ENCODE results near the gene ABTB1. TPM values are rescaled to one million over a fixed set of nuclear protein-coding genes. Genes with fewer than 3 reads are reported as not detected.

The ABTB1 gene
- total RNA-seq, 6 donors from 2014 or later, result 28.0 to 262 (median 65.8) TPM

DNA sequence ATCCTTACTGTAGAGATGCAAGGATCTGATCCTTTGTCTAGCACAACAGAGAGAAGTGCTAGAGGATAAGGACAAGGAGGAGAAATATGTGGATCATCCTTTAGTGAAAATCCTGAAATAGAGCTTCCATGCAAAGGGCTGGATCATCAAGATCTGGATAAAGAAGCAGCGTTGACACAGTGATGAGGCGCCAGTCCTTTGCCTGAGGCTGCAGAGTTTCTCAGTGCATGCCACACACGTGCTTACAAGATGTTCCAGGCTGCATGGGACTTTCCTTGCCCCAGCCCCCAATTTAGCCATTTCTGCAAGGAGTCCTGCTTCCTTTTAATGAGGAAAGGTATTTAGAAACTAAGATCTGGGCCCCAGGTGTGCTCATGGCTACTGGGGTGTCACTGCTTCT is 7.2 kb upstream of the ABTB1 start:
- ATAC-seq (ENCODE audit: low FRiP score in 2 of 2) (no peak), DNase-seq (no peak)
- WGBS, 2 donors, result 89% methylated on average over 3 of the region's 3 CpGs
- Histone ChIP-seq H3K4me3 (no peak overlapping the region), H3K4me1 (no peaks in the 10 kb centered on the region), H3K9me3 (no peaks in the 10 kb centered on the region), H3K36me3 (no peaks in the 10 kb centered on the region), H3K27ac (no peak overlapping the region), H3K27me3 (no peaks in the 10 kb centered on the region)
- TF ChIP-seq POLR2A (IDR thresholded peaks at IDR 0.05) (no peak), EP300 (IDR thresholded peaks at IDR 0.05) (no peak), POLR2AphosphoS5 (IDR thresholded peaks at IDR 0.05) (no peak)
- TF ChIP-seq, protein P1, sequence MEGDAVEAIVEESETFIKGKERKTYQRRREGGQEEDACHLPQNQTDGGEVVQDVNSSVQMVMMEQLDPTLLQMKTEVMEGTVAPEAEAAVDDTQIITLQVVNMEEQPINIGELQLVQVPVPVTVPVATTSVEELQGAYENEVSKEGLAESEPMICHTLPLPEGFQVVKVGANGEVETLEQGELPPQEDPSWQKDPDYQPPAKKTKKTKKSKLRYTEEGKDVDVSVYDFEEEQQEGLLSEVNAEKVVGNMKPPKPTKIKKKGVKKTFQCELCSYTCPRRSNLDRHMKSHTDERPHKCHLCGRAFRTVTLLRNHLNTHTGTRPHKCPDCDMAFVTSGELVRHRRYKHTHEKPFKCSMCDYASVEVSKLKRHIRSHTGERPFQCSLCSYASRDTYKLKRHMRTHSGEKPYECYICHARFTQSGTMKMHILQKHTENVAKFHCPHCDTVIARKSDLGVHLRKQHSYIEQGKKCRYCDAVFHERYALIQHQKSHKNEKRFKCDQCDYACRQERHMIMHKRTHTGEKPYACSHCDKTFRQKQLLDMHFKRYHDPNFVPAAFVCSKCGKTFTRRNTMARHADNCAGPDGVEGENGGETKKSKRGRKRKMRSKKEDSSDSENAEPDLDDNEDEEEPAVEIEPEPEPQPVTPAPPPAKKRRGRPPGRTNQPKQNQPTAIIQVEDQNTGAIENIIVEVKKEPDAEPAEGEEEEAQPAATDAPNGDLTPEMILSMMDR (IDR thresholded peaks at IDR 0.05), result no peak

DNA sequence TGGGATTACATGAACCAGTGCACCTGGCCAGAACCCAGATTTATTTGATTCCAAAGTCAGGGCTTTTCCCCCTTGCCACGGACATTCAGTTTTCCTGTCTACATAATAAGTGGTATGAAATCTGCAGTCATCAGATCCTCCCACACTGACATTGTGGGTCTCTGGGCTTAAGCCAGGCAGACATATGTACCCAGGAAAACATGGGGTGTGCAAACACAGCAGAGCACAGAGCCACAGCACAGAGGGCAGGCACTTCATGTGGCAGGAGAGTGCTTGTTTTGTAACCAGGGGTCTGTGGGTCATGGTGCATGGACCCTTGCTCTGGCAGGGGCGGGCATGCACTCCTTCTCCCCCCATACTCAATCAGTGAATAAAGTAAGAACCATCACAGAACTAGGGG is 6.1 kb upstream of the ABTB1 start:
- H3K4me1 ChIP-seq, result peaks cover 0 to 6% (median 2%) of the 10 kb centered on the region in 4 donors
- WGBS, 2 donors, result 85 to 87% methylated on average over 2 of the region's 2 CpGs
- DNase-seq, result no peak
- ATAC-seq (ENCODE audit: low FRiP score in 2 of 2), result no peak
- no peaks in the 10 kb centered on the region for H3K36me3 ChIP-seq
- H3K27me3 ChIP-seq, result no peaks in the 10 kb centered on the region
- H3K9me3 ChIP-seq, result no peaks in the 10 kb centered on the region
- no peak overlapping the region for H3K27ac ChIP-seq
- no peak for TF ChIP-seq POLR2AphosphoS5 (IDR thresholded peaks at IDR 0.05)
- TF ChIP-seq POLR2A (IDR thresholded peaks at IDR 0.05), result no peak
- TF ChIP-seq, protein P1 (IDR thresholded peaks at IDR 0.05), result no peak
- no peak for TF ChIP-seq EP300 (IDR thresholded peaks at IDR 0.05)
- no peak overlapping the region for H3K4me3 ChIP-seq

DNA sequence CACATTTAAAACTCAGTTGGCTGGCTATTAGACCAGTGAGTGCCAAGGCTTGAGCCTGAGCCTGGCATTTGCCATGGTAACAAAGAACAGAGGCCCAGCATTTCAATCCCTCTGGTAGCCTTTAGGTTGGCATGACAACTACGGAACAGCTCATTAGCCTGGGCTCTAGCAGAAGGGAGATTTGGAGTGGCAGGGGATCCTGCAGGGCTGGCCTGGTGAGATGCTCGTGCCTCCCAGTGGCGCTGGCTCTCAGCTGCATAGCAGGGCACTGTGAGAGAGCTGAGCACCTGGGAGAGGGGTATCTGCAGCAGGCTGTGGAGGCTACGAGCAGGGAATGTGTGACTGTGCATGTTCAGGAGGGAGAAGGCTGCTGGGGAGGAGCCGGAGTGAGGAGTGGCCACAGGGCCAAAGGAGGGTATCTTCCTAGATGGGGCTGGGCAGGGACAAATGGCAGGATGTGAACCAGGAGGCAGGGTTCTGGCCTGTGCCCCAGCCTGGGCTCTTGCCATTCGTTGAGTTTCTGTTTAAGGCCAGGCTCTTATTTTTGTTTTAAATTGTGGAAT is 5.6 kb upstream of the ABTB1 start:
- DNase-seq, result no peak
- ATAC-seq (ENCODE audit: low FRiP score in 2 of 2), result no peak
- 74 to 87% methylated on average over 4 to 6 of the region's 6 CpGs for WGBS, 2 donors
- Histone ChIP-seq H3K36me3 (no peaks in the 10 kb centered on the region), H3K27ac (no peak overlapping the region), H3K4me3 (no peak overlapping the region), H3K4me1 (peaks cover 3 to 12% (median 8%) of the 10 kb centered on the region in 4 donors), H3K27me3 (no peaks in the 10 kb centered on the region), H3K9me3 (no peaks in the 10 kb centered on the region)
- TF ChIP-seq EP300 (IDR thresholded peaks at IDR 0.05) (no peak), POLR2AphosphoS5 (IDR thresholded peaks at IDR 0.05) (no peak), POLR2A (IDR thresholded peaks at IDR 0.05) (no peak)
- TF ChIP-seq, protein P1 (IDR thresholded peaks at IDR 0.05), result no peak

DNA sequence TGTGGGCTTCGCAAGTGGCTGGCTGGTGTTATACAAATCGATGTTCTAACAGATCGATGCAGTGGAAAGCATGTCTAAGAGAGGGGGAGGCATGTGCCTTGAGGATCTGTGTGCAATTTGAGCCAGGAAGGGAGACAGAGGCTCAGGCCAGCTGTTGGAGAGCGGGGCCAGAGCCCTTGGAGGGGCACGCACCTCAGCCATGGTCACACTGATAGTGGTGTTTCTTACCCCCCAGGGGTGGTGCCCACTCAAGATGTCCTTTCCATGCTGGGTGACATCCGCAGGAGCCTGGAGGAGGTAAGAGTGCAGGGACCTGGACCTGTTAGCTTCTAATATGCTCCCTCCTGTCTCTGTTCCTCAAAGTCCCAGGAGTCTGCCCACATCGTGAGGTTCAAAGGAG is 3.8 kb upstream of the ABTB1 start:
- 96 to 98% methylated on average over 7 of the region's 7 CpGs for WGBS, 2 donors
- no peaks in the 10 kb centered on the region for H3K36me3 ChIP-seq
- no peak for ATAC-seq (ENCODE audit: low FRiP score in 2 of 2)
- peaks cover 12 to 21% (median 15%) of the 10 kb centered on the region in 4 donors for H3K4me1 ChIP-seq
- no peak for DNase-seq
- TF ChIP-seq POLR2AphosphoS5 (IDR thresholded peaks at IDR 0.05), result no peak
- no peak for TF ChIP-seq POLR2A (IDR thresholded peaks at IDR 0.05)
- TF ChIP-seq, protein P1 (IDR thresholded peaks at IDR 0.05), result no peak
- no peak for TF ChIP-seq EP300 (IDR thresholded peaks at IDR 0.05)
- no peaks in the 10 kb centered on the region for H3K27me3 ChIP-seq
- no peak overlapping the region for H3K4me3 ChIP-seq
- no peak overlapping the region for H3K27ac ChIP-seq
- no peaks in the 10 kb centered on the region for H3K9me3 ChIP-seq
